H7 (cell line): ENCODE results near the gene GALK2. TPM values are rescaled to one million over a fixed set of nuclear protein-coding genes. Genes with fewer than 3 reads are reported as not detected.
"Not testable (repeated sequence)": the region's sequence is repeated elsewhere in the genome, so short reads cannot be mapped to it uniquely, and the experiment has no call there.

Source experiments
- DNase-seq: peaks from one replicate; pipeline ENCODE4 v3.0.0; 2012
- H3K27me3 ChIP-seq: 2 replicates; pipeline ENCODE4 v1.6.0; 2011; ENCODE audit warnings: mild to moderate bottlenecking, low read length; ENCODE audit not compliant: control insufficient read depth, insufficient read depth
- H3K36me3 ChIP-seq: replicated peaks from 2 replicates; pipeline ENCODE4 v1.5.1; 2011; ENCODE audit warnings: low read length; ENCODE audit not compliant: control insufficient read depth, insufficient read depth
- H3K4me3 ChIP-seq: 2 replicates; pipeline ENCODE4 v1.5.1; 2011; ENCODE audit warnings: low read depth, mild to moderate bottlenecking, control low read depth, low read length, moderate library complexity; ENCODE audit not compliant: insufficient read depth
- total RNA-seq: library from RNA; depleted of rRNA; stranded (reverse); fragments of >200 nt; shearing (Covaris generic); gene quantifications from 2 replicates; pipeline ENCODE4 v1.2.3, GENCODE V29; 2014

GALK2 gene
- total RNA-seq, 1 experiment from 2014 or later, result 19.8 TPM

DNA sequence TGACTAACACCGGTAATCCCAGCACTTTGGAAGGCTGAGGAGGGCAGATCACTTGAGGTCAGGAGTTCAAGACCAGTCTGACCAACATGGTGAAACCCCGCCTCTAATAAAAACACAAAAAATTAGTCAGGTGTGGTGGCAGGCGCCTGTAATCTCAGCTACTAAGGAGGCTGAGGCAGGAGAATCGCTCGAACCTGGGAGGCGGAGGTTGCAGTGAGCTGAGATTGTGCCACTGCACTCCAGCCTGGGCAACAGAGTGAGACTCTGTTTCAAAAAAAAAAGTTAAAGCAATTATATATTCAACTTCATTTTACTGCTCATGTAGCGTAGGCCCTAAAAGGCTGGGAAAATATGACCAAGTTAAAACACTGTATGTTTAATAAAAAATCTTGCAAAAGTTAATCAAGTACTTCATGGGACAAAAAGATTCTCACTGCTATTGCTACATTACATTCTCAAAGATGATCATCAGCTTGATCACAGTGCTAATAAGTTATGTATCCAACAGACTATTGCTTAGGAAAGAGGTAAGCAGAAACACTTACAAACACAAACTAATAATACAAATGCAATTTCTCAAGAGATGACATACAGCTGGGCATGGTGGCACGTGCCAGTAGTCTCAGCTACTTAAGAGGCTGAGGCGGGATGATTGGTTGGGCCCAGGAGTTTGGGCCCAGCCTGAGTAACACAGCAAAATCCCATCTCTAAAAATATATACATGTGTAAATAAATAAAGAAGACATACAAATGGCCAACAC, 17.3 kb upstream of the GALK2 start:
- DNase-seq, result no peak
- Histone ChIP-seq H3K27me3 (no peaks in the 10 kb centered on the region), H3K4me3 (no peak overlapping the region), H3K36me3 (no peaks in the 10 kb centered on the region)

DNA sequence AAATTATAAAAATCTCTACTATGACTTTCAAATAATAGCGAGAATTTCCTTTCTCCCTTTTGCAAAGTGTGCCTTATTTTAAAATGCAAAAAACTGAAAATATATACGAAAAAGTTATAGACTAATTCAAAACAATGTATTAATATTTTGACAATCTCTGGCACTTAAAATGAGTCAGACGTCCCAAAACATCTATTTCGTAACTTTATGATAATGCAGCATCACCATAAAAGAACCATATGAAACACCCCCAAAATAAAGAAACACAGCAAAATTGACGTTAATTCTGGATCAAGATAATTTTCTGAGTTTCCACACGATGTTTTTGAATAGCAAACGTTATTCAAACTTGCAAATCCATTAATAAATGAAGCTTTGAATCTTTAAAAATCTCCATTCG, 15.7 kb upstream of the GALK2 start:
- Histone ChIP-seq H3K27me3 (no peaks in the 10 kb centered on the region), H3K36me3 (no peaks in the 10 kb centered on the region), H3K4me3 (peak overlapping the region; percentile 91)
- no peak for DNase-seq

DNA sequence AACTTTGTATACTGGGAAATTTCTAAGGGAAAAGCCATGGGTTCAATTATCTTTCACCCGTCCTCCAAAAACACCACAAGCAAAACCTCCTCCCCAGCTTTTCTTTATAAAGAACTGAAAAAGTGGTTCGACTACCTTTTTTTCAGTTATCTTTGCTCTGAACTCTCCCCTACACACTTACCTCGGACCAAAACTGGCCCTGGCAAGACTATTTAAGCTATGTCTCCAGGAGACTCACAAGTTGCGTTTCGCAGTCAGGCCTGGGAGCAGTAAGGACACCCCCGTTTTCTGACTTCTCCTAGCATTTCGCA, 15.3 kb upstream of the GALK2 start:
- DNase-seq, result no peak
- Histone ChIP-seq H3K27me3 (no peaks in the 10 kb centered on the region), H3K4me3 (peak overlapping the region; percentile 91), H3K36me3 (no peaks in the 10 kb centered on the region)

DNA sequence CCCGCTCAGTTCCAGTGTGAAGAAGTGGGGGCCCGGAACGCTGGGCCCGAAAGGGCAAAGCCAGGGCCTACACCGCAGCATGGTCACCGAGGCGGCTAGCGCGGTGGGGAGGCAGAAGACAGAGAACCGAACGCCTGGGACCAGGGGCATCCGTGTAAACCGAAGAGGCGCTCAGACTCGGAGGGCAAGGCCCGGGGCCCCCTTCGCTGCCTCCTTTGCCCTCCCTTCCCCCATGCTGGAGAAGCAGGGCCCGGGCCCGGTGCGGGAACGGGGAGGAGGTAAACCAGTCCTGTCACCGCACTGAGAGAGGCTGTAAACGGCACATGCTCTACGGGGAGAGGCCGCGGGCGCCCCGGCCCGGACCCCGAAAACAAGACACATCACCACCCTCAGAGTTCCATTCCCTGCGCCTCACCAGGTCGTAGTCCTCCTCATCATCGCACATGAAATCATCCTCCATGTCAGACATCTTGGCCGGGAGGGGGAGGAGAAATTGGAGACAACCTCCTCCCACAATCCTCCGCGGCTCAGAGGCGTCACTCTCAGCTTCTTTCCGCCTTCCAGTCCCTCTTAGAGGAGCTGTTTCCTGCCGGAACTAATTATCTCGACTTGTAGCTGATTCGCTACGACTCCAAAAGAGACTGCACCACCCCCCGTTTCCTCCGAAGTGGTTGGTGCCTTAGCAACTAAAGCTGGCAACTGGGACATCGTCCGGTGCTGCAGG, 14.8 kb upstream of the GALK2 start, which contains the start of gene COPS2:
Gene COPS2 (minus strand): TSS at position 490 of the 724 bp plus-strand sequence. CDS start 21 bp downstream, at position 469.
- Histone ChIP-seq H3K4me3 (peak within 1 kb of the TSS; percentile 91), H3K36me3 (no peaks in the 10 kb centered on the region), H3K27me3 (no peaks in the 10 kb centered on the region)
- peak; percentile 79 for DNase-seq

DNA sequence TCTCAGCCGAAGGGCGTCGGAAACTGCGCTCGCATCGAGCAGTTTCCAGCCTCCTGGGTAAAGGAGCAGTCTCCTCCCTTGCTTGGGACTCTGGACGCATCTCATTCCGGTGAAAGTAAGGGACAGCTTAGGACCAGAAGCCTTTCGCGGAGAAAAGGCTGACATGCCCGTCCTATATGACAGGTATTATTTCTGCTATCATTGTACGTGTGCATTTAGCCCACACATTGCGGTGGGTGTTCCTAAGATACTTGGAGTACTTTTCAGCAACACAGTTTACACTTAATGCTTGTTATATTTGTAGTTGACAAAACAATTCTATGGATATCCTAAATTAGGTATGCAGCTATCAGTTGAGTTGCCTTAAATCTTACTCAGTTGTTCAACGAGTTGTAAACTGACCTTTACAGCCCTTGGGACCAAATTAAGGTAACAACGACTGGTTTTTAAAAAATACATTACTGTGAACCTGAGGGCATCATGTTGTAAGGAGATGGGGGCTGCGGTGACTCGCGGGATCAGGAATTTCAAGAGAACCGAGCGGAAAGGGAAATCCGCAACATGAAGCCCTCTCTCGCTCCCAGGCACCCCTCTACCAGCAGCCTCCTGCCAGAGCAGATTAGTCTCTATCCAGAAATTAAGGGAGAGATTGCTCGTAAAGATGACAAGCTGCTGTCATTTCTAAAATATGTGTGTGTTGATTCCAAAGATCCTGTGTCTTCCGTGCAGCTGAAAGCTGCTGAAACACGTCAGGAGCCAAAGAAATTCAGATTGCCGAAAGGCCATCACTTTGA, 14.0 kb upstream of the GALK2 start:
- peak; percentile 24 for DNase-seq
- Histone ChIP-seq H3K36me3 (no peaks in the 10 kb centered on the region), H3K4me3 (peak overlapping the region; percentile 91), H3K27me3 (no peaks in the 10 kb centered on the region)

DNA sequence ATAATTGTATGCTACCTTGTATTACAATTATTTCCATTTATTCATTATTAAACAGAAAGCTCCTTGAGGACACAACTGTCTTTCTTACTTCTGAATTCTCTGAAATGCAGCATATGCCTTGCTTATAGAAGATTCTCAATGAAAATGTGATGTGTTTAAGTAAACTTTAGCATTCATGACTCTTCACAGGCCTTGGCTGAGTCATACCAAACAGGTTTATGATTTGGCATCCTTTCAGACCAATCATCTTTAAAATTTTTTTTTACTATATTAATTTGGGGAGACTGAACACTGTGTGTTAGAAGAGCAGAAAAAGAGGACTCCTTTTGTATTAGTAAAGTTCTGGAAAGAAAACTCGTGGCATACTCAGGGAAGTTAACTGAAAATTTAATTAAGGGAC, 6.4 kb upstream of the GALK2 start:
- H3K36me3 ChIP-seq, result no peaks in the 10 kb centered on the region
- no peak for DNase-seq
- H3K27me3 ChIP-seq, result no peaks in the 10 kb centered on the region
- H3K4me3 ChIP-seq, result no peak overlapping the region

DNA sequence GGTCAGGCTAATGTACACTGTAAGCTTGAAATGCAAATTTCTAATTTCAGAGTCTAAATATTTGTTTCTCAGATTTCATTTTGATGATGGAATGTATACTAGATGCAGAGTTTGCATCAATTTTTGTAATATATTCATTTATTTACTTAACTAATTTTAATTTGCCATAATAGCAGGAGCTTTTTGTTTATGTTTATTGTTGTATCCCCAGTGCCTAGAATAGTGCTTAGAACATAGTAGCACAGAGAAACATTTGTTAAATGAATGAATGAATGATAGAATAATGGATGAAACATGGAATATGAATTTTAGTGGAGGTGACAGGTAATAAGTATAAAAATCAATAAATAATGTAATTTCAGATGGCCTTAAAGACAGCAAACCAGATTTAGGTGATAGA, 5.2 kb upstream of the GALK2 start:
- Histone ChIP-seq H3K4me3 (no peak overlapping the region), H3K27me3 (no peaks in the 10 kb centered on the region), H3K36me3 (no peaks in the 10 kb centered on the region)
- DNase-seq, result no peak

DNA sequence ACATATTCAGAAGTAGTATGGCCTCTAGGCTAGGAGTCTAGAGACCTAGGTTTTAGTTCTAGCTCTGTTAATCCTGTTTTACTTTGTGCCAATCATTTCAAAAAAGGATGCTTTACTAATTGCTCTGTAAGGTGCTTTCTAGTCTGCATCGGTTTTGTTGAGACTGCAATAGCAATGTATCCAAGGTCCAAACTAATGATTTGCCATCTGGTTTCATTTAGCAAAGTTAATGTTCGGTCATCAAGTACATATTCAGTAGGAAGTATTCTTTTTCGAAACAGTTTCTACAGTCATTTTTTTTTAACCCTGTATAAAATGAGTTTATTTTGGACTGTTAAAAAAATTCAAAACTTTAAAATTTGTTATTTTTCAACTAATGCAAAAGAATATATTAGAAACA, 2.0 kb upstream of the GALK2 start:
- H3K36me3 ChIP-seq, result no peaks in the 10 kb centered on the region
- no peaks in the 10 kb centered on the region for H3K27me3 ChIP-seq
- H3K4me3 ChIP-seq, result no peak overlapping the region
- DNase-seq, result no peak

DNA sequence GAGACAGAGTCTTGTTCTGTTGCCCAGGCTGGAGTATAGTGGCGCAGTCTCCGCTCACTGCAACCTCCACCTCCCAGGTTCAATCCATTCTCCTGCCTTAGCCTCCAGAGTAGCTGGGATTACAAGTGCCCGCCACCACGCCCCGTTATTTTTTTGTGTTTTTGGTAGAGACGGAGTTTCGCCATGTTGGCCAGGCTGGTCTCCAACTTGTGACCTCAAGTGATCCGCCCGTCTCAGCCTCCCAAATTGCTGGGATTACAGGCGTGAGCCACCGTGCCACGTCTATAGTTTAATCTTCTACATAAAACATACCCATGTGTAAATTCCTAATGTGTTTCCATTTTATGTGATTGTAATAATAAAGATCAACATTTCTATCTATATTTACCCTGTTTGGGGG, 1.7 kb downstream of the GALK2 start:
- H3K4me3 ChIP-seq, result no peak overlapping the region
- no peaks in the 10 kb centered on the region for H3K27me3 ChIP-seq
- DNase-seq, result no peak
- no peaks in the 10 kb centered on the region for H3K36me3 ChIP-seq

DNA sequence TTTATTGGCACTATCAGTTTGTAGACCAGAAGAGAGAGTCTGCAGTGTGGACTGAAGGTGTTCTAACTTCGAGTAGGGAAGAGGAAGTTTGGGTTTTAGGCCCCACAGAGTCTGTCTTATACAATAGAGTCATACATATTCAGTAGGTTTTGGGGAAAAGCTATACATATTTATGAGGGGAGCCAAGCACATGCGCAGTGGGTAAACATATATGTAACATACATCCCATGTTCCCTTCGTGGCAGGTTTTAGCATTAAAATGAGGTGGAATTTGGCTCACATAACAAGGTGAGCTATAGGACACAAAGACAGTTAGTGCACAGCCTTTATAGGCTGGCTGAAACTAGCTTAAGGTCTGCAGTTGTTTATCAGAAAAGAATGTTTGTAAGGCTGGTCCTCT, 4.9 kb downstream of the GALK2 start:
- no peaks in the 10 kb centered on the region for H3K27me3 ChIP-seq
- no peak overlapping the region for H3K4me3 ChIP-seq
- no peak for DNase-seq
- no peaks in the 10 kb centered on the region for H3K36me3 ChIP-seq

DNA sequence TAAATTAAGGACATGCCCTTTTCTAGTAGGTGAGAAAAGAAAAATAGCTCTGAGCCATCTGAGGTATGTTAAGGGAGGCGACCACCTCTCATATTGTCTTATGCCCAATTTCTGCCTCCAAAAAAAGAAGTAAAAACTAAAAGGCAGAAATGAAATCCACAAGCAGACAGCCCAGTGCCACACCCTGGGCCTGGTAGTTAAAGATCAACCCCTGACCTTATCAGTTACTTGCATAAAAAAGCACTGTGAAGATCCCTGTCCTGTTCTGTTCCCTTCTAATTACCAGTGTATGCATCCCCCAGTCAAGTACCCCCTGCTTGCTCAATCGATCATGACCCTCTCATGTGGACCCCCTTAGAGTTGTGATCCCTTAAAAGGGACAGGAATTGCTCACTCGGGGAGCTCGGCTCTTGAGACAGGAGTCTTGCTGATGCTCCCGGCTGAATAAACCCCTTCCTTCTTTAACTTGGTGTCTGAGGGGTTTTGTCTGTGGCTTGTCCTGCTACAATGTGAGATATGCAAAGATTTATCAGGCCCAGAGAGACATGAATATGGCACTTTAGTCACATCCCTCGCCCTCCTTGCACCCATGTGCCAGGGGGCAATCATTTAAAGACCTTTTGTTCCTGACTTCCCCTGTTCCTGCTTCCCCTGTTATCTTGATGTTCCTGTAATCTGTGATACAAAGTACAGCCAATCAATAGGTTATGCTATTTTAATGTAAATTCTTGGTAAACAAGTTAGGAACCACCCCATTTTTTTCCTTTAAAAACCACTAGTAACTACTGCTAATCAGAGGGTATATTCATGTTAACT, 5.7 kb downstream of the GALK2 start:
- DNase-seq, H3K27me3 ChIP-seq, H3K4me3 ChIP-seq, H3K36me3 ChIP-seq: not testable (repeated sequence)

DNA sequence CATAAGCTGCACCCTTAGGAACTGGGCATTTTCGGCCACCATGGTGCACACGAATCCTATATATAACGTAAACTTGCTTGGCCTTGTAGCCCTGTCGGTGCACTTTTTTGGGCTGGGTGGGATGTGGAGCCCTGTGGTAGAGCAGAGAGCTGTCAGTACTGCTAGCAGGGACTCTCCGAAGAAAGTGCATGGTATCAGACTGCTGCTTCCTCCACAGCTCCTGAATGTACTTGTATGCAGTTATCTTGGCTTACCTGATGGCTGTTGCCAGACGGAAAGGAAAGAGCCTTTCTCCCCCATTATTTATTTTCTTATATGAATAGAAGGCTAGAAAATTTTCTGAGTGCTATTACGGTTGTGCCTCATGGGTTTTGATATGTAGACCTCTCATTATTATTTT, 8.4 kb downstream of the GALK2 start:
- no peaks in the 10 kb centered on the region for H3K36me3 ChIP-seq
- H3K27me3 ChIP-seq, result no peaks in the 10 kb centered on the region
- H3K4me3 ChIP-seq, result no peak overlapping the region
- no peak for DNase-seq

DNA sequence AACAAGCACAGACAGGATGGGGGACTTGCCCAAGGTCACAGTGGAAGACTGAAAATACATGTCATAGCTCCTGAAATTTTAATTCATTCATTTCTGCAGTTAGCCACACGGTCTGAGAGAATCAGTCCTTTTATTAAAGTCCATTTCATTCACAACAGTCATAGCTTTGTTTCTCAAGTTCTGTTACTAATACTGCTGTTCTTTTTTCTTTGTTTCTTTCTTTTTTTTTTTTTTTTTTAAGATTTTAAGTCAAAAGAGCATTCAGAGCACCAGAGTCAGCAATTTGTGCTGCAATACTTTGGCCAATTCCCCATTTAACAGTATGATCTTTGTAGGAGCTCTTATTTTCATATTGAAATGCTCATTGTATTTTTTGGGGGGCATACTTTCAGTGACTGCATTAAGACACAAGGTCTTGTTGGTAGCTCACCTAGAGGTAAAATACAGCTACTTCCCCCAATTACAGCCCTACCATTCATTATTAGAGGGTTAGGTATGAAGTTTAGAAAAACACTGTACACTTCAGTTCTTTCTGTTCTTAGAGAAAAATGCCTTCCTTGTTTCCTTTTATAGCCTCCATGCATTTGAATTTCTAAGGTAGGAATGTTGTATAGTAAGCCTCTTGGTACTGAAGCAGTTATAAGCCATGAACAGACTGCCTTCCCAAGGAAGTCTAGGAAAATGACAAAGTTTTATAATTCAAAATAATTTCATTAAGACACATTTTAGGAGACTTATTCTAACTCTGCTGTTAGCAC, 9.6 kb downstream of the GALK2 start:
- H3K4me3 ChIP-seq, result no peak overlapping the region
- no peaks in the 10 kb centered on the region for H3K27me3 ChIP-seq
- DNase-seq, result no peak
- no peaks in the 10 kb centered on the region for H3K36me3 ChIP-seq

DNA sequence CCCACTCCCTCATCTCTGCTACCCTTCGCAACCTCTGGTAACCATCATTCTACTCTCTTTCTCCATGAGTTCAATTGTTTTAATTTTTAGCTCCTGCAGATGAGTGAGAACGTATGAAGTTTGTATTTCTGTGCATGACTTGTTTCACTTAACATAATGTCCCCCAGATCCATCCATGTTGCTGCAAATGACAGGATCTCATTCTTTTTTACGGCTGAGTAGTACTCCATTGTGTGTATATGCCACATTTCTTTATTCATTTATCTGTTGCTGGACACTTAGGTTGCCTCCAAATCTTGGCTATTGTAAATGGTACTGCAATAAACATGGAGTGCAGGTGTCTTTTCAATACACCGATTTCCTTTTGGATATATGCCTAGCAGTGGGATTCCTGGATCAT, 12.1 kb downstream of the GALK2 start:
- Histone ChIP-seq H3K27me3 (no peaks in the 10 kb centered on the region), H3K4me3 (no peak overlapping the region), H3K36me3 (no peaks in the 10 kb centered on the region)
- DNase-seq, result no peak
